Fibroblast of lung (primary cell): ENCODE measurements around the gene PRSS33. TPM values are rescaled to one million over a fixed set of nuclear protein-coding genes. Genes with fewer than 3 reads are reported as not detected.

ENCODE experiments used
- DNase-seq, 2 donors: peaks; one replicate each; pipeline versions ENCODE4 v3.0.0 to v3.0.0-alpha.2; 2010; ENCODE audit warnings: low read depth in 2 of 2
- H2AFZ ChIP-seq: 2 replicates; pipeline ENCODE4 v1.5.1; 2012; ENCODE audit warnings: low read length, control low read depth, inconsistent platforms
- H3K27ac ChIP-seq: 2 replicates; pipeline ENCODE4 v1.5.1; 2011; ENCODE audit warnings: low read length, control low read depth; ENCODE audit not compliant: insufficient read depth
- H3K27me3 ChIP-seq: 2 replicates; pipeline ENCODE4 v1.5.1; 2011; ENCODE audit warnings: mild to moderate bottlenecking, low read length; ENCODE audit not compliant: control insufficient read depth, insufficient read depth
- H3K36me3 ChIP-seq: 2 replicates; pipeline ENCODE4 v1.5.1; 2011; ENCODE audit warnings: low read length; ENCODE audit not compliant: control insufficient read depth, insufficient read depth
- H3K4me1 ChIP-seq: 2 replicates; pipeline ENCODE4 v1.5.1; 2011; ENCODE audit warnings: low read length; ENCODE audit not compliant: control insufficient read depth, insufficient read depth; ENCODE audit errors: extremely low read depth
- H3K4me2 ChIP-seq: 2 replicates; pipeline ENCODE4 v1.5.1; 2011; ENCODE audit warnings: low read length, control low read depth; ENCODE audit not compliant: insufficient read depth; ENCODE audit errors: extremely low read depth
- H3K4me3 ChIP-seq, 4 experiments: fragments of 200-600 bp in 1 of 4; sonication (generic) in 1 of 4; replicated peaks in 1 of 4; 2 replicates each; pipeline ENCODE4 v1.5.1; 2011 to 2016; ENCODE audit warnings: low read length in 4 of 4, low read depth in 3 of 4, mild to moderate bottlenecking in 3 of 4, control low read depth in 2 of 4, inconsistent platforms in 1 of 4, mixed read lengths in 1 of 4; ENCODE audit not compliant: insufficient read depth in 1 of 4; ENCODE audit errors: control extremely low read depth in 1 of 4
- H3K79me2 ChIP-seq: 2 replicates; pipeline ENCODE4 v1.5.1; 2012; ENCODE audit warnings: mild to moderate bottlenecking, low read length, inconsistent platforms; ENCODE audit not compliant: control insufficient read depth, insufficient read depth
- H3K9ac ChIP-seq: 2 replicates; pipeline ENCODE4 v1.5.1; 2011; ENCODE audit warnings: mild to moderate bottlenecking, low read length, control low read depth; ENCODE audit not compliant: insufficient read depth
- H3K9me3 ChIP-seq: 2 replicates; pipeline ENCODE4 v1.5.1; 2012; ENCODE audit warnings: low read depth, low read length; ENCODE audit not compliant: control insufficient read depth, insufficient read depth
- H4K20me1 ChIP-seq: 2 replicates; pipeline ENCODE4 v1.5.1; 2011; ENCODE audit warnings: low read length; ENCODE audit not compliant: control insufficient read depth, insufficient read depth; ENCODE audit errors: extremely low read depth
- CTCF ChIP-seq, 2 donors: IDR thresholded peaks in 1 of 2; conservative IDR thresholded peaks in 1 of 2; 1 replicate in 1 of 2; 2 replicates in 1 of 2; pipeline ENCODE4 v1.5.1; 2011 to 2012; ENCODE audit warnings: low read length in 2 of 2, control low read depth in 1 of 2, inconsistent platforms in 1 of 2, low read depth in 1 of 2, mild to moderate bottlenecking in 1 of 2
- EZH2 ChIP-seq: IDR thresholded peaks from 2 replicates; pipeline ENCODE4 v1.5.1; 2012; ENCODE audit warnings: low read length, control low read depth, mild to moderate bottlenecking; ENCODE audit errors: missing control alignments
- polyA plus RNA-seq, 2 donors: library from polyadenylated mRNA; depleted of rRNA in 1 of 2; stranded (reverse) in 1 of 2; unstranded in 1 of 2; fragments of >200 nt; gene quantifications; 2 replicates each; pipeline ENCODE4 v1.2.1, GENCODE V29; 2011 to 2012; ENCODE audit warnings: missing spikeins in 1 of 2
- total RNA-seq: library from RNA; depleted of rRNA; stranded (reverse); fragments of >200 nt; gene quantifications from 2 replicates; pipeline ENCODE4 v1.2.1, GENCODE V29; 2014

The PRSS33 gene
- total and polyA plus RNA-seq, 2 donors (not counting 1 experiment from before 2014, with no cell fraction given) = not detected

- peak overlapping the region; percentile 82 to 96 (median 90) for H3K4me3 ChIP-seq
- H3K4me2 ChIP-seq = peak overlapping the region; percentile 99
- no peaks in the 10 kb centered on the region for H4K20me1 ChIP-seq
- peaks cover 2% of the 10 kb centered on the region for H3K36me3 ChIP-seq
- H3K9ac ChIP-seq = peak overlapping the region; percentile 100
- DNase-seq = peak in 1 of 2 donors; percentile 16
- no peak for TF ChIP-seq CTCF (conservative IDR thresholded peaks at IDR 0.05 in 1 of 2, IDR thresholded peaks at IDR 0.05 in 1 of 2; ENCODE audit: low read depth in 1 of 2, low read length in 2 of 2)
- TF ChIP-seq EZH2 = no peak
- peaks cover 44% of the 10 kb centered on the region for H3K79me2 ChIP-seq
- no peaks in the 10 kb centered on the region for H3K9me3 ChIP-seq
- no peaks in the 10 kb centered on the region for H3K27me3 ChIP-seq
- H2AFZ ChIP-seq = peak overlapping the region; percentile 77
- H3K4me1 ChIP-seq = peaks cover 7% of the 10 kb centered on the region
- peak overlapping the region; percentile 100 for H3K27ac ChIP-seq
Observed at GRCh38 chr16:2777903-2778629, 9.3 kb downstream of the PRSS33 start.

GRCh38 chr16:2777231-2777902 lies 10.0 kb downstream of the PRSS33 start, which contains the start of gene ELOB:
Gene ELOB, minus strand, starts transcription at chr16:2777280. Its CDS starts 41 bp downstream, at chr16:2777239.
- H3K79me2 ChIP-seq = peaks cover 48% of the 10 kb centered on the region

More at GRCh38 chr16:2777231-2777902, 10.0 kb downstream of the PRSS33 start, which contains the start of gene ELOB:
- H3K4me2 ChIP-seq = peak within 1 kb of the TSS; percentile 99
- H3K4me3 ChIP-seq = peak within 1 kb of the TSS; percentile 82 to 96 (median 90)
- H3K4me1 ChIP-seq = peaks cover 10% of the 10 kb centered on the region
- peak within 1 kb of the TSS; percentile 100 for H3K27ac ChIP-seq
- DNase-seq = peak; percentile 72 to 75
- H2AFZ ChIP-seq = peak within 1 kb of the TSS; percentile 77
- no peaks in the 10 kb centered on the region for H4K20me1 ChIP-seq
- H3K27me3 ChIP-seq = no peaks in the 10 kb centered on the region
- peak within 1 kb of the TSS; percentile 100 for H3K9ac ChIP-seq
- H3K36me3 ChIP-seq = peaks cover 7% of the 10 kb centered on the region
- no peaks in the 10 kb centered on the region for H3K9me3 ChIP-seq
- TF ChIP-seq EZH2 = no peak
- TF ChIP-seq CTCF (conservative IDR thresholded peaks at IDR 0.05 in 1 of 2, IDR thresholded peaks at IDR 0.05 in 1 of 2; ENCODE audit: low read depth in 1 of 2, low read length in 2 of 2) = no peak
